ENCODE measurements around the gene MAST4.

Gene MAST4

DNA sequence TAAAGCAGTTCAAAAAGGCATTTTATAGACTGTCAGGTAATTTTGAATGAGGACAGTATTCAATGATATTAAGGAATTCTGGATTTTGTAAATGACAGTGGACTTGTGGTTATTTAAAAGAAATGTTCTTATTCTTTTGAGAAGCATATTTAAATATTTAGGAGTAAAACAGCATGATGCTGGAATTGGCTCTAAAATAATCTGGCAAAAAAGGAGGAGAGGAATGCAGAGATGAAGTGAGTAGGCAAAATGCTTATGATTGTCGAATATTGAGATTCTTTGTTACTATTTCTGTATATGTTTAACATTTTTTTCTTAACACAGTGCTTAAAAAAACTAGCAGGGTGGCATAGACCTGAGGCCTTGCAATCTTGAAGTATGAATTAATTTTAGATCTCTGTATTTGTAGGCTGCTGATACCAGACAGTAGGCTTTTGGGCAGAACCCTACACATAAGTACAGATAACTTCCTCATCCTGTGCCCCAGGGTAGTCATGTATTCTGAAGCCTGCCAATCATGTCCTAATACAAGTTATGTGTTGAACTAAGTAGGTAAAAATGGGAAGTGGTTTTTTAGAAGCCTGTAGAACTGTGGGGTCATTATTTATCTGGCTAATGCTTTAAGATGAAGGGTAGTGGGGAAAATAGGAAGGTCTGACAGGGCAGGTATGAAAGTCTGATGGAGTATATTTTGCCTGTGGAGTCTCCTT is 591.0 kb downstream of the MAST4 start:
- H3K27ac ChIP-seq (ENCODE audit: poor library complexity, severe bottlenecking) = no peak overlapping the region
- no peak overlapping the region for H3K4me3 ChIP-seq (ENCODE audit: severe bottlenecking)
- H3K27me3 ChIP-seq (ENCODE audit: insufficient read depth, poor library complexity, severe bottlenecking) = no peaks in the 10 kb centered on the region
- DNase-seq (ENCODE audit: low spot score) (no peak), ATAC-seq (ENCODE audit: low read depth) (no peak)
- TF ChIP-seq, protein P1, sequence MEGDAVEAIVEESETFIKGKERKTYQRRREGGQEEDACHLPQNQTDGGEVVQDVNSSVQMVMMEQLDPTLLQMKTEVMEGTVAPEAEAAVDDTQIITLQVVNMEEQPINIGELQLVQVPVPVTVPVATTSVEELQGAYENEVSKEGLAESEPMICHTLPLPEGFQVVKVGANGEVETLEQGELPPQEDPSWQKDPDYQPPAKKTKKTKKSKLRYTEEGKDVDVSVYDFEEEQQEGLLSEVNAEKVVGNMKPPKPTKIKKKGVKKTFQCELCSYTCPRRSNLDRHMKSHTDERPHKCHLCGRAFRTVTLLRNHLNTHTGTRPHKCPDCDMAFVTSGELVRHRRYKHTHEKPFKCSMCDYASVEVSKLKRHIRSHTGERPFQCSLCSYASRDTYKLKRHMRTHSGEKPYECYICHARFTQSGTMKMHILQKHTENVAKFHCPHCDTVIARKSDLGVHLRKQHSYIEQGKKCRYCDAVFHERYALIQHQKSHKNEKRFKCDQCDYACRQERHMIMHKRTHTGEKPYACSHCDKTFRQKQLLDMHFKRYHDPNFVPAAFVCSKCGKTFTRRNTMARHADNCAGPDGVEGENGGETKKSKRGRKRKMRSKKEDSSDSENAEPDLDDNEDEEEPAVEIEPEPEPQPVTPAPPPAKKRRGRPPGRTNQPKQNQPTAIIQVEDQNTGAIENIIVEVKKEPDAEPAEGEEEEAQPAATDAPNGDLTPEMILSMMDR (IDR thresholded peaks at IDR 0.05; ENCODE audit: poor library complexity, severe bottlenecking) = no peak
- no peaks in the 10 kb centered on the region for H3K4me1 ChIP-seq (ENCODE audit: insufficient read depth, poor library complexity, severe bottlenecking)
- H3K9me3 ChIP-seq (ENCODE audit: severe bottlenecking) = no peaks in the 10 kb centered on the region
- H3K36me3 ChIP-seq (ENCODE audit: low read depth) = no peaks in the 10 kb centered on the region

GRCh38 chr5:67188274-67189078 is 592.3 kb downstream of the MAST4 start:
- Histone ChIP-seq H3K36me3 (ENCODE audit: low read depth) (no peaks in the 10 kb centered on the region), H3K4me3 (ENCODE audit: severe bottlenecking) (no peak overlapping the region), H3K4me1 (ENCODE audit: insufficient read depth, poor library complexity, severe bottlenecking) (no peaks in the 10 kb centered on the region), H3K27me3 (ENCODE audit: insufficient read depth, poor library complexity, severe bottlenecking) (no peaks in the 10 kb centered on the region), H3K9me3 (ENCODE audit: severe bottlenecking) (no peaks in the 10 kb centered on the region), H3K27ac (ENCODE audit: poor library complexity, severe bottlenecking) (no peak overlapping the region)
- ATAC-seq (ENCODE audit: low read depth) (no peak), DNase-seq (ENCODE audit: low spot score) (no peak)
- TF ChIP-seq, protein P1 (IDR thresholded peaks at IDR 0.05; ENCODE audit: poor library complexity, severe bottlenecking) = no peak

DNA sequence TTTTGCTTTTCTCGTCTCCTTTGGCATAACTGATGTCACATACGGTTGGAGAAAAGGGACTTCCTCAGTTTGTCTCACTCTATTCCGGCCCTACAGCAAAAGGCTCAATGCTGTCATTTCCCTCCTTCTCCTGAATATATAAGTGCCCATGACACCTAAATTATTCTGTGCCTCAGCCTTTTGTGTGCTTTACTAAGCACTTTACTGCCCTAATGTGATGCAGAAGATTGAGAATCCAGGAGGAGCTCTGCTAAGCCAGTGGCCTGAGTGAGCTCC is 592.8 kb downstream of the MAST4 start:
- DNase-seq (ENCODE audit: low spot score) = no peak
- H3K4me3 ChIP-seq (ENCODE audit: severe bottlenecking) = no peak overlapping the region
- TF ChIP-seq, protein P1 (IDR thresholded peaks at IDR 0.05; ENCODE audit: poor library complexity, severe bottlenecking) = no peak
- H3K36me3 ChIP-seq (ENCODE audit: low read depth) = no peaks in the 10 kb centered on the region
- no peaks in the 10 kb centered on the region for H3K4me1 ChIP-seq (ENCODE audit: insufficient read depth, poor library complexity, severe bottlenecking)
- no peaks in the 10 kb centered on the region for H3K9me3 ChIP-seq (ENCODE audit: severe bottlenecking)
- H3K27ac ChIP-seq (ENCODE audit: poor library complexity, severe bottlenecking) = no peak overlapping the region
- no peaks in the 10 kb centered on the region for H3K27me3 ChIP-seq (ENCODE audit: insufficient read depth, poor library complexity, severe bottlenecking)
- no peak for ATAC-seq (ENCODE audit: low read depth)

DNA sequence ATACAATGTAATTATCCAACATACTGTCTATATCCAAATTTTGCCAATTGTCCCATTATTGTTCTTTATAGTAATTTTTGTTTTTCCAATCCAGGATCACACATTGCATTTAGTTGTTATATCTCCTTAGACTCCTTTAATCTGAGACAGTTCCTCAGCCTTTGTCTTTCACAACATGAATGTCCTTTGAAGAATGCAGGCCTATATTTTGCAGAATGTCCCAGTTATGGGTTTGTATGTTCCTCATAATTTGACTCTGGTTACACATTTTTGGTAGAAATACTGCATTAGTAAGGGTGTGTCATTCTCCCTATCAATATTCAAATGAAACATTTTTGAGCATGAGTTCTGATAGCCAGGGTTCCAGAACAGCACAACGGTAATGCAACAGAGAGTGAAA is 593.7 kb downstream of the MAST4 start:
- Histone ChIP-seq H3K4me1 (ENCODE audit: insufficient read depth, poor library complexity, severe bottlenecking) (no peaks in the 10 kb centered on the region), H3K9me3 (ENCODE audit: severe bottlenecking) (no peaks in the 10 kb centered on the region), H3K4me3 (ENCODE audit: severe bottlenecking) (no peak overlapping the region), H3K27me3 (ENCODE audit: insufficient read depth, poor library complexity, severe bottlenecking) (no peaks in the 10 kb centered on the region), H3K36me3 (ENCODE audit: low read depth) (no peaks in the 10 kb centered on the region), H3K27ac (ENCODE audit: poor library complexity, severe bottlenecking) (no peak overlapping the region)
- DNase-seq (ENCODE audit: low spot score) (no peak), ATAC-seq (ENCODE audit: low read depth) (no peak)
- TF ChIP-seq, protein P1 (IDR thresholded peaks at IDR 0.05; ENCODE audit: poor library complexity, severe bottlenecking) = no peak

GRCh38 chr5:67190410-67190809 is 594.2 kb downstream of the MAST4 start:
- Histone ChIP-seq H3K27ac (ENCODE audit: poor library complexity, severe bottlenecking) (no peak overlapping the region), H3K27me3 (ENCODE audit: insufficient read depth, poor library complexity, severe bottlenecking) (no peaks in the 10 kb centered on the region), H3K4me1 (ENCODE audit: insufficient read depth, poor library complexity, severe bottlenecking) (no peaks in the 10 kb centered on the region), H3K9me3 (ENCODE audit: severe bottlenecking) (no peaks in the 10 kb centered on the region), H3K36me3 (ENCODE audit: low read depth) (no peaks in the 10 kb centered on the region), H3K4me3 (ENCODE audit: severe bottlenecking) (no peak overlapping the region)
- ATAC-seq (ENCODE audit: low read depth) (no peak), DNase-seq (ENCODE audit: low spot score) (no peak)
- TF ChIP-seq, protein P1 (IDR thresholded peaks at IDR 0.05; ENCODE audit: poor library complexity, severe bottlenecking) = no peak

All from RWPE2 (cell line).